ENCODE results near the gene CFAP251. TPM values are rescaled to one million over a fixed set of nuclear protein-coding genes. Genes with fewer than 3 reads are reported as not detected.

CFAP251 gene
- total and polyA plus RNA-seq, 2 of the 13 experiments (the other 11 are each of a cell fraction or from before 2014, with no cell fraction given), result 0.30 to 0.42 TPM

GRCh38 chr12:121888478-121889273 is 29.7 kb upstream of the CFAP251 start, which contains the start of gene PSMD9 (continued):
- TF ChIP-seq ZBTB2 (CRISPR knock-in tag; IDR thresholded peaks at IDR 0.05; ENCODE audit: low read depth) (peak; percentile 96), SNRNP70 (IDR thresholded peaks at IDR 0.05; ENCODE audit: low read depth, low read length) (no peak), RNF2 (conservative IDR thresholded peaks at IDR 0.05; ENCODE audit: low read depth) (peak; percentile 75), XRCC5 (optimal IDR thresholded peaks at IDR 0.05; ENCODE audit: low read length) (peak; percentile 62), SMC3 (IDR thresholded peaks at IDR 0.05; ENCODE audit: low read length) (peak; percentile 82), ZSCAN30 (CRISPR knock-in tag; IDR thresholded peaks at IDR 0.05) (no peak), SOX6 (IDR thresholded peaks at IDR 0.05) (no peak), SOX6 (CRISPR knock-in tag; IDR thresholded peaks at IDR 0.05) (peak; percentile 88), TBL1XR1 (IDR thresholded peaks at IDR 0.05; ENCODE audit: borderline replicate concordance, low read length, partially characterized antibody) (peak; percentile 40), BORCS8-MEF2B (CRISPR knock-in tag; IDR thresholded peaks at IDR 0.05) (peak; percentile 98), ZBTB7A (CRISPR knock-in tag; IDR thresholded peaks at IDR 0.05) (peak; percentile 44; the same call in 1 of the 2 replicates), MEIS2 (CRISPR knock-in tag; IDR thresholded peaks at IDR 0.05) (peak; percentile 10; the same call in 1 of the 2 replicates), ZNF446 (CRISPR knock-in tag; IDR thresholded peaks at IDR 0.05) (peak; percentile 79), MED8 (CRISPR knock-in tag; IDR thresholded peaks at IDR 0.05; ENCODE audit: insufficient replicate concordance) (peak; percentile 86), RARA (CRISPR knock-in tag; IDR thresholded peaks at IDR 0.05) (peak; percentile 58), NFATC3 (CRISPR knock-in tag; IDR thresholded peaks at IDR 0.05) (peak; percentile 86; the same call in 1 of the 2 replicates), SNAI1 (CRISPR knock-in tag; IDR thresholded peaks at IDR 0.05; ENCODE audit: borderline replicate concordance) (peak; percentile 77; the same call in 1 of the 2 replicates), MAF1 (CRISPR knock-in tag; IDR thresholded peaks at IDR 0.05; ENCODE audit: borderline replicate concordance) (peak; percentile 81; the same call in 1 of the 2 replicates), MIER3 (CRISPR knock-in tag; IDR thresholded peaks at IDR 0.05; ENCODE audit: borderline replicate concordance) (peak; percentile 83)
- TF ChIP-seq, protein P1, sequence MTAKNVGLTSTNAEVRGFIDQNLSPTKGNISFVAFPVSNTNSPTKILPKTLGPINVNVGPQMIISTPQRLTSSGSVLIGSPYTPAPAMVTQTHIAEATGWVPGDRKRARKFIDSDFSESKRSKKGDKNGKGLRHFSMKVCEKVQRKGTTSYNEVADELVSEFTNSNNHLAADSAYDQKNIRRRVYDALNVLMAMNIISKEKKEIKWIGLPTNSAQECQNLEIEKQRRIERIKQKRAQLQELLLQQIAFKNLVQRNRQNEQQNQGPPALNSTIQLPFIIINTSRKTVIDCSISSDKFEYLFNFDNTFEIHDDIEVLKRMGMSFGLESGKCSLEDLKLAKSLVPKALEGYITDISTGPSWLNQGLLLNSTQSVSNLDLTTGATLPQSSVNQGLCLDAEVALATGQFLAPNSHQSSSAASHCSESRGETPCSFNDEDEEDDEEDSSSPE (CRISPR knock-in tag; IDR thresholded peaks at IDR 0.05), result peak; percentile 84
- TF ChIP-seq, protein P2, sequence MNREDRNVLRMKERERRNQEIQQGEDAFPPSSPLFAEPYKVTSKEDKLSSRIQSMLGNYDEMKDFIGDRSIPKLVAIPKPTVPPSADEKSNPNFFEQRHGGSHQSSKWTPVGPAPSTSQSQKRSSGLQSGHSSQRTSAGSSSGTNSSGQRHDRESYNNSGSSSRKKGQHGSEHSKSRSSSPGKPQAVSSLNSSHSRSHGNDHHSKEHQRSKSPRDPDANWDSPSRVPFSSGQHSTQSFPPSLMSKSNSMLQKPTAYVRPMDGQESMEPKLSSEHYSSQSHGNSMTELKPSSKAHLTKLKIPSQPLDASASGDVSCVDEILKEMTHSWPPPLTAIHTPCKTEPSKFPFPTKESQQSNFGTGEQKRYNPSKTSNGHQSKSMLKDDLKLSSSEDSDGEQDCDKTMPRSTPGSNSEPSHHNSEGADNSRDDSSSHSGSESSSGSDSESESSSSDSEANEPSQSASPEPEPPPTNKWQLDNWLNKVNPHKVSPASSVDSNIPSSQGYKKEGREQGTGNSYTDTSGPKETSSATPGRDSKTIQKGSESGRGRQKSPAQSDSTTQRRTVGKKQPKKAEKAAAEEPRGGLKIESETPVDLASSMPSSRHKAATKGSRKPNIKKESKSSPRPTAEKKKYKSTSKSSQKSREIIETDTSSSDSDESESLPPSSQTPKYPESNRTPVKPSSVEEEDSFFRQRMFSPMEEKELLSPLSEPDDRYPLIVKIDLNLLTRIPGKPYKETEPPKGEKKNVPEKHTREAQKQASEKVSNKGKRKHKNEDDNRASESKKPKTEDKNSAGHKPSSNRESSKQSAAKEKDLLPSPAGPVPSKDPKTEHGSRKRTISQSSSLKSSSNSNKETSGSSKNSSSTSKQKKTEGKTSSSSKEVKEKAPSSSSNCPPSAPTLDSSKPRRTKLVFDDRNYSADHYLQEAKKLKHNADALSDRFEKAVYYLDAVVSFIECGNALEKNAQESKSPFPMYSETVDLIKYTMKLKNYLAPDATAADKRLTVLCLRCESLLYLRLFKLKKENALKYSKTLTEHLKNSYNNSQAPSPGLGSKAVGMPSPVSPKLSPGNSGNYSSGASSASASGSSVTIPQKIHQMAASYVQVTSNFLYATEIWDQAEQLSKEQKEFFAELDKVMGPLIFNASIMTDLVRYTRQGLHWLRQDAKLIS (CRISPR knock-in tag; IDR thresholded peaks at IDR 0.05), result no peak; the same call in 1 of the 2 replicates
- TF ChIP-seq, protein P3, sequence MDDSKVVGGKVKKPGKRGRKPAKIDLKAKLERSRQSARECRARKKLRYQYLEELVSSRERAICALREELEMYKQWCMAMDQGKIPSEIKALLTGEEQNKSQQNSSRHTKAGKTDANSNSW (CRISPR knock-in tag; IDR thresholded peaks at IDR 0.05; ENCODE audit: borderline replicate concordance), result no peak
